CD4-positive, alpha-beta memory T cell (primary cell): ENCODE measurements around the gene CHN1. TPM values are rescaled to one million over a fixed set of nuclear protein-coding genes. Genes with fewer than 3 reads are reported as not detected.

Experiments used
- CTCF ChIA-PET: fragments of 350-600 bp; sonication (Branson Sonifier 250); formaldehyde crosslinking; loops from one replicate; lab custom pipeline; 2021; ENCODE audit warnings: inconsistent platforms; ENCODE audit not compliant: partially characterized antibody; lab: Charles Lee
- POLR2A ChIA-PET: fragments of 350-600 bp; sonication (Branson Sonifier 250); formaldehyde crosslinking; loops from one replicate; lab custom pipeline; 2021; ENCODE audit not compliant: partially characterized antibody; lab: Charles Lee
- DNase-seq, 5 donors: peaks; one replicate each; pipeline versions ENCODE4 v3.0.0 to v3.0.0-alpha.2; 2020 to 2022; ENCODE audit warnings: mixed read lengths in 1 of 5
- H3K27ac ChIP-seq: one replicate; pipeline ENCODE4 v1.7.0; 2013; ENCODE audit warnings: low read depth, low read length
- H3K27me3 ChIP-seq: 2 replicates; pipeline ENCODE4 v1.7.0; 2013; ENCODE audit warnings: mild to moderate bottlenecking, low read length, moderate library complexity; ENCODE audit not compliant: insufficient read depth
- H3K36me3 ChIP-seq: 2 replicates; pipeline ENCODE4 v1.7.0; 2013; ENCODE audit warnings: mild to moderate bottlenecking, low read length, moderate library complexity; ENCODE audit not compliant: insufficient read depth
- H3K4me1 ChIP-seq: 2 replicates; pipeline ENCODE4 v1.7.0; 2013; ENCODE audit warnings: mild to moderate bottlenecking, low read length, moderate library complexity; ENCODE audit not compliant: insufficient read depth
- H3K4me3 ChIP-seq, 2 donors: one replicate each; pipeline ENCODE4 v1.7.0; 2013; ENCODE audit warnings: low read length in 2 of 2, mild to moderate bottlenecking in 1 of 2
- H3K9me3 ChIP-seq, 2 donors: one replicate each; pipeline ENCODE4 v1.7.0; 2013; ENCODE audit warnings: low read length in 2 of 2, control low read depth in 1 of 2; ENCODE audit not compliant: control insufficient read depth in 1 of 2
- H3K27ac Mint-ChIP-seq, 7 donors: one replicate each; pipeline ENCODE4 v1.8.0; 2020 to 2021; ENCODE audit warnings: mixed read lengths in 7 of 7, mild to moderate bottlenecking in 6 of 7, inconsistent platforms in 3 of 7, moderate library complexity in 3 of 7
- H3K27me3 Mint-ChIP-seq, 2 donors: one replicate each; pipeline ENCODE4 v1.8.0; 2020 to 2021; ENCODE audit warnings: mixed read lengths in 2 of 2
- H3K36me3 Mint-ChIP-seq, 2 donors: one replicate each; pipeline ENCODE4 v1.8.0; 2020 to 2021; ENCODE audit warnings: mixed read lengths in 2 of 2, inconsistent platforms in 1 of 2, mild to moderate bottlenecking in 1 of 2
- H3K4me1 Mint-ChIP-seq, 4 donors: one replicate each; pipeline ENCODE4 v1.8.0; 2020 to 2021; ENCODE audit warnings: mixed read lengths in 4 of 4, mild to moderate bottlenecking in 1 of 4
- H3K4me3 Mint-ChIP-seq, 8 donors: one replicate each; pipeline ENCODE4 v1.8.0; 2020 to 2021; ENCODE audit warnings: mixed read lengths in 8 of 8, mild to moderate bottlenecking in 7 of 8, moderate library complexity in 6 of 8, inconsistent platforms in 3 of 8
- H3K9me3 Mint-ChIP-seq, 8 donors: one replicate each; pipeline ENCODE4 v1.8.0; 2020 to 2021; ENCODE audit warnings: mixed read lengths in 8 of 8, mild to moderate bottlenecking in 5 of 8, inconsistent platforms in 3 of 8, moderate library complexity in 1 of 8
- intact Hi-C: fragments of 100-400 bp; cut with micrococcal nuclease; formaldehyde crosslinking; loops from one replicate; pipeline ENCODE4 v1.15.1; 2023
- polyA plus RNA-seq, 2 donors: library from polyadenylated mRNA; unstranded; fragments of 300-500 nt; fragmentation: Illumina TruSeq; gene quantifications; one replicate each; pipeline ENCODE4 v1.2.3, GENCODE V29; 2021
- total RNA-seq, 2 experiments: library from RNA; stranded (reverse); gene quantifications; one replicate each; pipeline ENCODE4 v1.2.3, GENCODE V29; 2021

Gene CHN1
- total and polyA plus RNA-seq, 4 experiments from 2014 or later, result 3.4 to 15.3 (median 8.9) TPM

- intact Hi-C loops, result no loop called here
- H3K4me3 Mint-ChIP-seq, result peak overlapping the region in 1 of 8 donors; percentile 38
- POLR2A ChIA-PET, result no interaction called here
- no peaks in the 10 kb centered on the region for H3K9me3 Mint-ChIP-seq
- DNase-seq, result no peak
- Histone ChIP-seq H3K4me1 (peaks cover 10% of the 10 kb centered on the region), H3K36me3 (no peaks in the 10 kb centered on the region), H3K27ac (no peak overlapping the region), H3K9me3 (no peaks in the 10 kb centered on the region), H3K4me3 (no peak overlapping the region), H3K27me3 (no peaks in the 10 kb centered on the region)
- CTCF ChIA-PET, result no interaction called here
- peaks cover 0 to 3% of the 10 kb centered on the region in 2 donors for H3K36me3 Mint-ChIP-seq
- peak overlapping the region in 2 of 7 donors; percentile 43 to 72 for H3K27ac Mint-ChIP-seq
- H3K27me3 Mint-ChIP-seq, result peaks cover 0 to 4% of the 10 kb centered on the region in 2 donors
- H3K4me1 Mint-ChIP-seq, result peaks cover 0 to 4% (median 0%) of the 10 kb centered on the region in 4 donors
These were observed 163.8 kb downstream of the CHN1 start for GRCh38 chr2:174841350-174841749.

GRCh38 chr2:174840436-174840835 lies 164.7 kb downstream of the CHN1 start:
- Histone ChIP-seq H3K4me3 (no peak overlapping the region), H3K4me1 (peaks cover 10% of the 10 kb centered on the region), H3K9me3 (no peaks in the 10 kb centered on the region), H3K36me3 (no peaks in the 10 kb centered on the region), H3K27ac (no peak overlapping the region), H3K27me3 (no peaks in the 10 kb centered on the region)
- H3K27ac Mint-ChIP-seq, result peak overlapping the region in 2 of 7 donors; percentile 42 to 50
- intact Hi-C loops, result no loop called here
- CTCF ChIA-PET, result no interaction called here
- peaks cover 0 to 5% of the 10 kb centered on the region in 2 donors for H3K36me3 Mint-ChIP-seq
- peaks cover 0 to 1% of the 10 kb centered on the region in 2 donors for H3K27me3 Mint-ChIP-seq
- POLR2A ChIA-PET, result no interaction called here
- no peak overlapping the region for H3K4me3 Mint-ChIP-seq
- DNase-seq, result no peak
- peaks cover 0 to 6% (median 0%) of the 10 kb centered on the region in 4 donors for H3K4me1 Mint-ChIP-seq
- H3K9me3 Mint-ChIP-seq, result peaks cover 0 to 2% (median 0%) of the 10 kb centered on the region in 8 donors

GRCh38 chr2:174839662-174840061 lies 165.5 kb downstream of the CHN1 start:
- Mint-ChIP-seq H3K27me3 (peaks cover 0 to 1% of the 10 kb centered on the region in 2 donors), H3K4me1 (peaks cover 0 to 6% (median 0%) of the 10 kb centered on the region in 4 donors), H3K9me3 (peaks cover 0 to 5% (median 0%) of the 10 kb centered on the region in 8 donors), H3K36me3 (peaks cover 0 to 7% of the 10 kb centered on the region in 2 donors), H3K4me3 (no peak overlapping the region), H3K27ac (no peak overlapping the region)
- H3K4me3 ChIP-seq, result no peak overlapping the region
- CTCF ChIA-PET, result no interaction called here
- DNase-seq, result no peak
- POLR2A ChIA-PET, result no interaction called here
- H3K9me3 ChIP-seq, result no peaks in the 10 kb centered on the region
- no peaks in the 10 kb centered on the region for H3K36me3 ChIP-seq
- H3K27me3 ChIP-seq, result no peaks in the 10 kb centered on the region
- H3K4me1 ChIP-seq, result peaks cover 10% of the 10 kb centered on the region
- H3K27ac ChIP-seq, result no peak overlapping the region
- intact Hi-C loops, result no loop called here

- Mint-ChIP-seq H3K9me3 (peaks cover 2 to 16% (median 12%) of the 10 kb centered on the region in 8 donors), H3K4me1 (peaks cover 3 to 10% (median 7%) of the 10 kb centered on the region in 4 donors), H3K4me3 (no peak overlapping the region), H3K27me3 (no peaks in the 10 kb centered on the region), H3K36me3 (peaks cover 2 to 12% of the 10 kb centered on the region in 2 donors), H3K27ac (no peak overlapping the region)
- Histone ChIP-seq H3K36me3 (no peaks in the 10 kb centered on the region), H3K27ac (no peak overlapping the region), H3K9me3 (no peaks in the 10 kb centered on the region), H3K4me3 (no peak overlapping the region), H3K4me1 (no peaks in the 10 kb centered on the region), H3K27me3 (no peaks in the 10 kb centered on the region)
- intact Hi-C loops, result no loop called here
- DNase-seq, result no peak
- POLR2A ChIA-PET, result no interaction called here
- CTCF ChIA-PET, result no interaction called here
These were observed 168.2 kb downstream of the CHN1 start for GRCh38 chr2:174836995-174837390.

GRCh38 chr2:174836377-174836994 lies 168.7 kb downstream of the CHN1 start:
- no peaks in the 10 kb centered on the region for H3K4me1 ChIP-seq
- no peak overlapping the region for H3K4me3 ChIP-seq
- peaks cover 3 to 10% (median 7%) of the 10 kb centered on the region in 4 donors for H3K4me1 Mint-ChIP-seq
- H3K27me3 Mint-ChIP-seq, result no peaks in the 10 kb centered on the region
- no peaks in the 10 kb centered on the region for H3K36me3 ChIP-seq
- H3K4me3 Mint-ChIP-seq, result no peak overlapping the region
- H3K36me3 Mint-ChIP-seq, result peaks cover 2 to 12% of the 10 kb centered on the region in 2 donors
- intact Hi-C loops, result no loop called here
- no peaks in the 10 kb centered on the region for H3K27me3 ChIP-seq
- no peak for DNase-seq
- H3K9me3 Mint-ChIP-seq, result peaks cover 2 to 16% (median 12%) of the 10 kb centered on the region in 8 donors
- H3K9me3 ChIP-seq, result no peaks in the 10 kb centered on the region
- POLR2A ChIA-PET, result no interaction called here
- no peak overlapping the region for H3K27ac ChIP-seq
- no peak overlapping the region for H3K27ac Mint-ChIP-seq
- CTCF ChIA-PET, result no interaction called here

- no peaks in the 10 kb centered on the region for H3K27me3 Mint-ChIP-seq
These were observed 169.4 kb downstream of the CHN1 start for GRCh38 chr2:174835797-174836255.

GRCh38 chr2:174833737-174834136 lies 171.4 kb downstream of the CHN1 start:
- peak overlapping the region in 4 of 7 donors; percentile 25 to 81 (median 60) for H3K27ac Mint-ChIP-seq
- Histone ChIP-seq H3K4me1 (peaks cover 7% of the 10 kb centered on the region), H3K4me3 (no peak overlapping the region), H3K27me3 (no peaks in the 10 kb centered on the region), H3K9me3 (no peaks in the 10 kb centered on the region), H3K27ac (no peak overlapping the region), H3K36me3 (no peaks in the 10 kb centered on the region)
- H3K9me3 Mint-ChIP-seq, result peaks cover 2 to 16% (median 12%) of the 10 kb centered on the region in 8 donors
- no peaks in the 10 kb centered on the region for H3K27me3 Mint-ChIP-seq
- CTCF ChIA-PET, result no interaction called here
- intact Hi-C loops, result no loop called here
- H3K36me3 Mint-ChIP-seq, result peaks cover 2 to 12% of the 10 kb centered on the region in 2 donors
- peak overlapping the region in 4 of 8 donors; percentile 3 to 37 (median 20) for H3K4me3 Mint-ChIP-seq
- peak in 1 of 5 donors; percentile 15 for DNase-seq
- peaks cover 6 to 12% (median 9%) of the 10 kb centered on the region in 4 donors for H3K4me1 Mint-ChIP-seq
- POLR2A ChIA-PET, result no interaction called here

More at GRCh38 chr2:174835797-174836255, 169.4 kb downstream of the CHN1 start:
- no peaks in the 10 kb centered on the region for H3K9me3 ChIP-seq
- peak overlapping the region in 3 of 7 donors; percentile 2 to 81 (median 61) for H3K27ac Mint-ChIP-seq
- no peaks in the 10 kb centered on the region for H3K27me3 ChIP-seq
- peaks cover 3 to 10% (median 7%) of the 10 kb centered on the region in 4 donors for H3K4me1 Mint-ChIP-seq
- H3K36me3 Mint-ChIP-seq, result peaks cover 2 to 12% of the 10 kb centered on the region in 2 donors
- peak overlapping the region in 1 of 8 donors; percentile 34 for H3K4me3 Mint-ChIP-seq
- no peak for DNase-seq
- no peak overlapping the region for H3K4me3 ChIP-seq
- H3K4me1 ChIP-seq, result peaks cover under 1% of the 10 kb centered on the region
- no peaks in the 10 kb centered on the region for H3K36me3 ChIP-seq
- ChIA-PET CTCF (interaction anchor here (0.6 kb wide), 1 partner anchor 1086 kb away, joined by 3 read pairs; no protein-coding TSS in a partner anchor), POLR2A (no interaction called here)
- intact Hi-C loops, result no loop called here
- no peak overlapping the region for H3K27ac ChIP-seq
- H3K9me3 Mint-ChIP-seq, result peaks cover 2 to 16% (median 12%) of the 10 kb centered on the region in 8 donors
